Prostate gland (tissue), 2 donors: ENCODE measurements around the gene ALK. TPM values are rescaled to one million over a fixed set of nuclear protein-coding genes. Genes with fewer than 3 reads are reported as not detected.

Experiments used
- DNase-seq: peaks from one replicate; pipeline ENCODE4 v3.0.0-alpha.2; 2019; ENCODE audit warnings: low spot score
- H3K27ac ChIP-seq, 2 donors: fragments of 200-600 bp; sonication (generic); 2 replicates each; pipeline ENCODE4 v1.5.1; 2017 to 2019
- H3K27me3 ChIP-seq: fragments of 200-600 bp; sonication (generic); replicated peaks from 2 replicates; pipeline ENCODE4 v1.5.1; 2019; ENCODE audit not compliant: insufficient read depth
- H3K36me3 ChIP-seq, 2 donors: fragments of 200-600 bp; sonication (generic); 1 replicate in 1 of 2; 2 replicates in 1 of 2; pipeline versions ENCODE4 v1.5.1 to v1.8.1; 2017 to 2019
- H3K4me1 ChIP-seq: fragments of 200-600 bp; sonication (generic); replicated peaks from 2 replicates; pipeline ENCODE4 v1.5.1; 2019
- H3K4me3 ChIP-seq, 2 donors: fragments of 200-600 bp; sonication (generic); 2 replicates each; pipeline ENCODE4 v1.5.1; 2017 to 2019
- H3K9me3 ChIP-seq: fragments of 200-600 bp; sonication (generic); 2 replicates; pipeline ENCODE4 v1.5.1; 2017
- CTCF ChIP-seq, 4 experiments: fragments of 200-600 bp in 2 of 4; fragments of 450-650 bp in 2 of 4; sonication (generic) in 2 of 4; IDR thresholded peaks; 1 replicate in 3 of 4; 2 replicates in 1 of 4; pipeline ENCODE4 v1.5.1; 2016 to 2019; ENCODE audit warnings: antibody characterized with exemption in 4 of 4, mild to moderate bottlenecking in 2 of 4, moderate library complexity in 2 of 4
- POLR2A ChIP-seq: fragments of 450-650 bp; IDR thresholded peaks from one replicate; pipeline ENCODE4 v1.6.1; 2016; ENCODE audit warnings: antibody characterized with exemption, mild to moderate bottlenecking
- POLR2AphosphoS5 ChIP-seq: sonication (generic); formaldehyde crosslinking; IDR thresholded peaks from one replicate; pipeline ENCODE4 v1.6.1; 2017; ENCODE audit warnings: antibody characterized with exemption
- WGBS: methylation state at CpG from one replicate; pipeline ENCODE4 v1.1.5; 2018; 5-methylcytosine and 5-hydroxymethylcytosine counted together
- intact Hi-C: fragments of 100-400 bp; cut with DNase I; formaldehyde crosslinking; loops from one replicate; pipeline ENCODE4 v1.14.2; 2022
- total RNA-seq, 2 donors: library from RNA; depleted of rRNA; stranded (reverse); fragments of >200 nt; gene quantifications; one replicate each; pipeline ENCODE4 v1.1.0, GENCODE V29; 2016

ALK gene
- total RNA-seq, 2 donors from 2014 or later = 0.14 to 1.2 TPM

GRCh38 chr2:29780906-29781305 lies 140.5 kb downstream of the ALK start:
- no peak for TF ChIP-seq CTCF (IDR thresholded peaks at IDR 0.05)
- TF ChIP-seq POLR2A = no peak
- no peak for TF ChIP-seq POLR2AphosphoS5
- intact Hi-C loops = no loop called here
- no peak for DNase-seq
- Histone ChIP-seq H3K27me3 (no peaks in the 10 kb centered on the region), H3K4me3 (no peak overlapping the region), H3K9me3 (no peaks in the 10 kb centered on the region), H3K27ac (no peak overlapping the region), H3K36me3 (no peaks in the 10 kb centered on the region), H3K4me1 (no peaks in the 10 kb centered on the region)
- WGBS = 95% methylated on average over 1 of the region's 1 CpG

- no peaks in the 10 kb centered on the region for H3K36me3 ChIP-seq
- no peak overlapping the region for H3K4me3 ChIP-seq
- intact Hi-C loops = no loop called here
- 68% methylated on average over 2 of the region's 2 CpGs for WGBS
- H3K9me3 ChIP-seq = no peaks in the 10 kb centered on the region
- H3K27ac ChIP-seq = no peak overlapping the region
- no peaks in the 10 kb centered on the region for H3K4me1 ChIP-seq
- DNase-seq = no peak
- TF ChIP-seq CTCF (IDR thresholded peaks at IDR 0.05) (no peak), POLR2A (no peak), POLR2AphosphoS5 (no peak)
- no peaks in the 10 kb centered on the region for H3K27me3 ChIP-seq
Measured at GRCh38 chr2:29777161-29777560, 144.2 kb downstream of the ALK start.

GRCh38 chr2:29776406-29776805 lies 145.0 kb downstream of the ALK start:
- intact Hi-C loops = no loop called here
- TF ChIP-seq POLR2A (no peak), POLR2AphosphoS5 (no peak), CTCF (IDR thresholded peaks at IDR 0.05) (no peak)
- Histone ChIP-seq H3K4me3 (no peak overlapping the region), H3K4me1 (no peaks in the 10 kb centered on the region), H3K27ac (no peak overlapping the region), H3K36me3 (no peaks in the 10 kb centered on the region), H3K27me3 (no peaks in the 10 kb centered on the region), H3K9me3 (no peaks in the 10 kb centered on the region)
- DNase-seq = no peak
- WGBS = 80% methylated on average over 2 of the region's 3 CpGs

DNA sequence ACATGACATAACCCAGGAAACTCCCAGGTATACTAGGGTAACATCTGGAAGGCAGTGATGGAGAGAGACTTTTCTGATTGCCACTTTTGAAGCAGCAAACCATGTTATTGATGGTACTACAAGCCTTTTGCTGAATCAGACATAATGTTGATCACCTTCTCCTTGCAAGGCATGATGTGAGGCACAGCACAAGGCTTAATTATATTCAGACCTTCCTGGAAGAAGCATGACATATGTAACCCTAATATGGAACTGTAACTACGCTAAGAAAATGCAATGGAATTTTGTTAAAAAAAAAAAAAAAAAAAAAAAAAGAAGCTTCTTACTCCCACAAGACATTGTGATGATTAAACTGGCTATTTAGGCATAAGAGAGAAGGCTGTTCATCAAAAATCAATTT lies 145.4 kb downstream of the ALK start:
- Histone ChIP-seq H3K36me3 (no peaks in the 10 kb centered on the region), H3K27me3 (no peaks in the 10 kb centered on the region), H3K4me1 (no peaks in the 10 kb centered on the region), H3K9me3 (no peaks in the 10 kb centered on the region), H3K27ac (no peak overlapping the region), H3K4me3 (no peak overlapping the region)
- TF ChIP-seq POLR2A = no peak
- TF ChIP-seq POLR2AphosphoS5 = no peak
- TF ChIP-seq CTCF (IDR thresholded peaks at IDR 0.05) = no peak
- 83% methylated on average over 1 of the region's 1 CpG for WGBS
- DNase-seq = no peak
- intact Hi-C loops = no loop called here

- H3K36me3 ChIP-seq = no peaks in the 10 kb centered on the region
- no peak for TF ChIP-seq CTCF (IDR thresholded peaks at IDR 0.05)
- no peak for TF ChIP-seq POLR2AphosphoS5
- no peak for TF ChIP-seq POLR2A
- H3K4me1 ChIP-seq = no peaks in the 10 kb centered on the region
- H3K4me3 ChIP-seq = no peak overlapping the region
- H3K9me3 ChIP-seq = no peaks in the 10 kb centered on the region
- no peak overlapping the region for H3K27ac ChIP-seq
- no peaks in the 10 kb centered on the region for H3K27me3 ChIP-seq
- intact Hi-C loops = no loop called here
- DNase-seq = no peak
- WGBS = 96% methylated on average over 6 of the region's 6 CpGs
Measured at GRCh38 chr2:29774624-29775023, 146.8 kb downstream of the ALK start.
